HG02884 (cell line): ENCODE data around the gene LIF.

ENCODE experiments used
- ATAC-seq: cut with Tn5 transposase; IDR thresholded peaks from one replicate; pipeline ENCODE4 v1.9.1; 2021; ENCODE audit warnings: mild to moderate bottlenecking, moderate library complexity; ENCODE audit not compliant: unreplicated experiment

The LIF gene

GRCh38 chr22:30245985-30246813 lies at the start of gene LIF:
TSS of gene LIF (minus strand) at chr22:30246759. CDS start at chr22:30246695, 64 bp downstream.
- ATAC-seq, result no peak

GRCh38 chr22:30296324-30296723 lies 49.8 kb upstream of the LIF start:
- ATAC-seq, result no peak

- no peak for ATAC-seq
Measured at GRCh38 chr22:30295576-30295975, 49.0 kb upstream of the LIF start.

GRCh38 chr22:30294830-30295229 lies 48.3 kb upstream of the LIF start:
- ATAC-seq, result no peak

GRCh38 chr22:30294066-30294465 lies 47.5 kb upstream of the LIF start:
- no peak for ATAC-seq

GRCh38 chr22:30293026-30293425 lies 46.5 kb upstream of the LIF start:
- no peak for ATAC-seq

- no peak for ATAC-seq
Measured at GRCh38 chr22:30292069-30292970, 45.8 kb upstream of the LIF start.

- no peak for ATAC-seq
Measured at GRCh38 chr22:30291058-30291892, 44.7 kb upstream of the LIF start.

GRCh38 chr22:30290342-30291057 lies 43.9 kb upstream of the LIF start:
- ATAC-seq, result no peak

- ATAC-seq, result peak; percentile 5
Measured at GRCh38 chr22:30289980-30290313, 43.4 kb upstream of the LIF start.

GRCh38 chr22:30289141-30289979 lies 42.8 kb upstream of the LIF start, which contains the start of gene CASTOR1:
TSS of gene CASTOR1 (minus strand) at chr22:30289505. CDS start at chr22:30289497, 8 bp downstream.
- ATAC-seq, result peak; percentile 76

GRCh38 chr22:30288419-30289140 lies 42.0 kb upstream of the LIF start:
- no peak for ATAC-seq

- ATAC-seq, result no peak
Measured at GRCh38 chr22:30287648-30288418, 41.3 kb upstream of the LIF start.

GRCh38 chr22:30286813-30287647 lies 40.5 kb upstream of the LIF start:
- ATAC-seq, result no peak

GRCh38 chr22:30286331-30286730 lies 39.8 kb upstream of the LIF start:
- ATAC-seq, result no peak

GRCh38 chr22:30285846-30286200 lies 39.3 kb upstream of the LIF start:
- ATAC-seq, result no peak

GRCh38 chr22:30285176-30285845 lies 38.8 kb upstream of the LIF start:
- ATAC-seq, result no peak
